Measurements from ENCODE around the gene NFKBIE.
A peak's percentile ranks its signal among the peaks of the same experiment; 100 is the strongest.

Gene NFKBIE

DNA sequence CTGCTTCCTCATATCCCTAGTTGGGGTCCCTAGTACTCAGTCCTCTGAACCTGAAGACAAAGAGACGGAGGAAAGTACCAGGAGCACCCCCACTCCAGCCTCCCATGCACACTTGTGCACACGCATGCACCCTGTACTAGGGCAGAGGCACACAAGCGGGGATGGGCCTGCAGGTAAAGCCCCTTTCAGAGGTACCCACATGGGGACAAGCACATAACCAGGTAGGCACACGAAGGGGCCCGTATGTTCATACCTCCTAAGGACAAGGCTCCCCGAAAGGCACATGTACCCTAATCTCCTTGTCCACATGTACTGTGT, 6.0 kb upstream of the NFKBIE start:
- no peak overlapping the region for H3K4me3 ChIP-seq (ENCODE audit: severe bottlenecking)
- TF ChIP-seq CTCF (IDR thresholded peaks at IDR 0.05; ENCODE audit: poor library complexity, severe bottlenecking) = no peak
- ATAC-seq (ENCODE audit: low read depth) (no peak), DNase-seq (ENCODE audit: low spot score) (no peak)
- H3K36me3 ChIP-seq (ENCODE audit: low read depth) = no peaks in the 10 kb centered on the region
- H3K9me3 ChIP-seq (ENCODE audit: severe bottlenecking) = no peaks in the 10 kb centered on the region
- no peaks in the 10 kb centered on the region for H3K4me1 ChIP-seq (ENCODE audit: insufficient read depth, poor library complexity, severe bottlenecking)
- no peak overlapping the region for H3K27ac ChIP-seq (ENCODE audit: poor library complexity, severe bottlenecking)
- peaks cover 34% of the 10 kb centered on the region for H3K27me3 ChIP-seq (ENCODE audit: insufficient read depth, poor library complexity, severe bottlenecking)

- no peak for TF ChIP-seq CTCF (IDR thresholded peaks at IDR 0.05; ENCODE audit: poor library complexity, severe bottlenecking)
- ATAC-seq (ENCODE audit: low read depth) = no peak
- no peak for DNase-seq (ENCODE audit: low spot score)
- no peaks in the 10 kb centered on the region for H3K4me1 ChIP-seq (ENCODE audit: insufficient read depth, poor library complexity, severe bottlenecking)
- no peak overlapping the region for H3K27ac ChIP-seq (ENCODE audit: poor library complexity, severe bottlenecking)
- H3K27me3 ChIP-seq (ENCODE audit: insufficient read depth, poor library complexity, severe bottlenecking) = peaks cover 31% of the 10 kb centered on the region
- H3K4me3 ChIP-seq (ENCODE audit: severe bottlenecking) = peak overlapping the region; percentile 32
- no peaks in the 10 kb centered on the region for H3K36me3 ChIP-seq (ENCODE audit: low read depth)
- no peaks in the 10 kb centered on the region for H3K9me3 ChIP-seq (ENCODE audit: severe bottlenecking)
Measured at GRCh38 chr6:44270526-44271405, 5.4 kb upstream of the NFKBIE start.

DNA sequence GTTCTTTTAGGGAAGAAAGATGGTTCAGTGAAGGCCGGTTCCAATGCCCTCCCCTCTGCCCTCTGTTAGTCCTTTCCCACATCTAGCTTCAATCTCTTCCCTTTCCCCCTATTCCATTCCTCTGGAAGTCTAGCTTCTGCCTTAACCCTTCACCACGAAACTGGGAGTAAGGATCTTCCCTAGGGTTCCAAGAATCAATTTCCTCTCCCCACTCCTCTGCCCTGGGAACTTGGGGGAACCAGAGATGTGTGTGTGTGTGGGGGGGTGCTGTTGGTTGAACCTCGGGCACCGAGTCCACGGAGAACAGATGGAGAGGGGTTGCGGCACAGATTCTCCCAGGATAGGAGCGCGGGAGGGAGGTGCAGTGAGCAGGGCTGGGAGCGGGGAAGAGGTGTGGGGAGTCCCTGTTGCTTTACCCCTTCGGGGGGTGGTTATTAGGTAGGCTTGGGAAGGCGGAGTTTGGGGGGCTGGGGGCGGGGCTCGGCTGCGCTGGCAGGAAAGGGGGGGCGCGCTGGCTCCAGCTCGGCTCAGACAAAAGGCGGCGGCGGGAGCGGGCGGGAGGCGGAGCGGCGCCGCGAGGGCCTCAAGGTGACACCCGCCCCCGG, 4.7 kb upstream of the NFKBIE start, which contains the start of gene TMEM151B:
TSS of gene TMEM151B (plus strand) at position 530 of the 605 bp plus-strand sequence. CDS start 293 bp downstream, outside the sequence.
- Histone ChIP-seq H3K27me3 (ENCODE audit: insufficient read depth, poor library complexity, severe bottlenecking) (peaks cover 25% of the 10 kb centered on the region), H3K4me3 (ENCODE audit: severe bottlenecking) (peak within 1 kb of the TSS; percentile 32), H3K9me3 (ENCODE audit: severe bottlenecking) (no peaks in the 10 kb centered on the region), H3K36me3 (ENCODE audit: low read depth) (no peaks in the 10 kb centered on the region), H3K27ac (ENCODE audit: poor library complexity, severe bottlenecking) (no peak within 1 kb of the TSS), H3K4me1 (ENCODE audit: insufficient read depth, poor library complexity, severe bottlenecking) (no peaks in the 10 kb centered on the region)
- no peak for TF ChIP-seq CTCF (IDR thresholded peaks at IDR 0.05; ENCODE audit: poor library complexity, severe bottlenecking)
- no peak for DNase-seq (ENCODE audit: low spot score)
- ATAC-seq (ENCODE audit: low read depth) = no peak

DNA sequence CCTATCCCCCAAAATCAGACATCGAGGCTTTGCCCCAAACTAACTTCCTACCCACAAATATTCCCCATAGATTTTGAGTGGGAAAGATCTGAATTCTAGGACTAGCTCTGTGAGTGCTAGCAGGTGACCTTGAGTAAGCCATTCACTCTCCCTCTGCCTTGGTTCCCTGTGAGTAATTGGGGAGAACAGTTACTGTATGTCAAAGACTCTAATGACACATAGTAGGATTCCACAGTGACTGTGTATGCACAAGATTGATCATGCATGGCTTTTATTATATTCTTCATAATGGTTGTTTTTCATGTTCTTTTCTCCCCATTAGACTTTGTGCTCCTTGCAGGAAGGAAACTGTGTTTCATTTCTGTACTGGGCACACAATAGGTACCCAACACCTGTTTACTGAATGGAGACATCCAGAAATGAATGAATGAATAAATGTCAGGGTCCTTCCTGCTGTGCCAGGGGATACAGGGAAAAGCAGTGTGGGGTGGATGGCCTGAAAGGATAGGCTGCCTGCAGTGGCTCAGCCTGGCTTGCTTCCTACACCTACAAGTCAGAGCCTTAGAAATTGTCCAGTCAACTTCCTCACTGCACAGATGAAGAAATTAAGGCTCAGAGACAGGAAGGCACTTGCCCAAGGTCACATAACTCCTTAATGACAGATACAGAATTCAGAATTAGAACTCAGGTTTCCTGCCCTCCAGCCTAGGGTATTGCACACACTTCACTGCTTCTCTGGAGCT, 4.0 kb upstream of the NFKBIE start:
- Histone ChIP-seq H3K27ac (ENCODE audit: poor library complexity, severe bottlenecking) (no peak overlapping the region), H3K4me1 (ENCODE audit: insufficient read depth, poor library complexity, severe bottlenecking) (peaks cover 2% of the 10 kb centered on the region), H3K36me3 (ENCODE audit: low read depth) (no peaks in the 10 kb centered on the region), H3K4me3 (ENCODE audit: severe bottlenecking) (no peak overlapping the region), H3K27me3 (ENCODE audit: insufficient read depth, poor library complexity, severe bottlenecking) (peaks cover 25% of the 10 kb centered on the region), H3K9me3 (ENCODE audit: severe bottlenecking) (no peaks in the 10 kb centered on the region)
- no peak for ATAC-seq (ENCODE audit: low read depth)
- DNase-seq (ENCODE audit: low spot score) = no peak
- no peak for TF ChIP-seq CTCF (IDR thresholded peaks at IDR 0.05; ENCODE audit: poor library complexity, severe bottlenecking)
